Nephron (organoid): ENCODE data around the gene ADAP1.

Source experiments
- H3K27ac Mint-ChIP-seq, 3 experiments: 2 replicates each; pipeline ENCODE4 v1.8.0; 2020; ENCODE audit warnings: mixed read lengths in 3 of 3, mild to moderate bottlenecking in 2 of 3, moderate library complexity in 1 of 3
- H3K27me3 Mint-ChIP-seq: 2 replicates; pipeline ENCODE4 v1.8.0; 2021; ENCODE audit warnings: low read depth, mild to moderate bottlenecking, moderate library complexity, mixed read lengths
- H3K36me3 Mint-ChIP-seq: 2 replicates; pipeline ENCODE4 v1.8.0; 2020; ENCODE audit warnings: low read depth, mixed read lengths
- H3K4me1 Mint-ChIP-seq: 2 replicates; pipeline ENCODE4 v1.8.0; 2020; ENCODE audit warnings: mixed read lengths
- H3K4me3 Mint-ChIP-seq, 3 experiments: 2 replicates each; pipeline ENCODE4 v1.8.0; 2020; ENCODE audit warnings: mild to moderate bottlenecking in 3 of 3, mixed read lengths in 3 of 3, moderate library complexity in 2 of 3
- H3K9me3 Mint-ChIP-seq: 2 replicates; pipeline ENCODE4 v1.8.0; 2020; ENCODE audit warnings: mixed read lengths
- TF ChIP-seq, protein P1 (sequence below), 3 experiments: fragments of 200-600 bp; sonication (generic); IDR thresholded peaks; one replicate each; pipeline ENCODE4 v1.5.0; 2021; ENCODE audit warnings: antibody characterized with exemption in 3 of 3; ENCODE audit not compliant: unreplicated experiment in 3 of 3

The ADAP1 gene

DNA sequence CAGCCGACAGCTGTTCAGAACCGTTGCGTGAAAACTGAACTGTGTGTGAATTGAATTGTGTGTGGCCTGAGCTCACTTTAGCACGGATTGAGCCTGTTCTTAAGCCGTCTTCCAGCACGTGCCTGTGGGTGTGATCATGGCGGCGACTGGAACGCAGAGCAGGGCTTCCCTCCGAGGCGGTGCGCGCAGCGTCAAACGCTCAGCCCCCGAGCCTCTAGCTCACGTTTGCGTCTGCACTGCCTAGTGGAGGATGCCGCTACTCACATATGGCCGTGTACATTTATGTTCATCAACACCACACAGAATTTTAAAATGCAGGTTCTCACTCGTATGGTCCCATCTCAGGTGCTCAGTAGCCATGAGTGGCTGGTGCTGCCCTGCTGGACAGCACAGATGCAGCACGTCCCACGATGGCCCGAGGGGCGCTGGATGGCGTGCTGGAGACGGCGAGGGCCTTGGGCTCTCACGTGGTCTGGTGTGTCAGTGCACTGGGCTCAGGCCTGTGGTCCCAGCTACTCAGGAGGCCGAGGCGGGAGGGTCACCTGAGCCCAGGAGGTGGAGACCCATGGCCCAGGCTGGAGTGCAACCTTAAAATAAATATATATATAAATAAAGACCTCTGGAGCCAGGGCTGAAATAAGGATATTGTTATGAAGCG lies 100.2 kb downstream of the ADAP1 start:
- peaks cover 69% of the 10 kb centered on the region for H3K36me3 Mint-ChIP-seq
- H3K4me3 Mint-ChIP-seq, result no peak overlapping the region
- H3K27ac Mint-ChIP-seq, result no peak overlapping the region
- no peaks in the 10 kb centered on the region for H3K27me3 Mint-ChIP-seq
- no peaks in the 10 kb centered on the region for H3K4me1 Mint-ChIP-seq
- H3K9me3 Mint-ChIP-seq, result no peaks in the 10 kb centered on the region
- TF ChIP-seq, protein P1, sequence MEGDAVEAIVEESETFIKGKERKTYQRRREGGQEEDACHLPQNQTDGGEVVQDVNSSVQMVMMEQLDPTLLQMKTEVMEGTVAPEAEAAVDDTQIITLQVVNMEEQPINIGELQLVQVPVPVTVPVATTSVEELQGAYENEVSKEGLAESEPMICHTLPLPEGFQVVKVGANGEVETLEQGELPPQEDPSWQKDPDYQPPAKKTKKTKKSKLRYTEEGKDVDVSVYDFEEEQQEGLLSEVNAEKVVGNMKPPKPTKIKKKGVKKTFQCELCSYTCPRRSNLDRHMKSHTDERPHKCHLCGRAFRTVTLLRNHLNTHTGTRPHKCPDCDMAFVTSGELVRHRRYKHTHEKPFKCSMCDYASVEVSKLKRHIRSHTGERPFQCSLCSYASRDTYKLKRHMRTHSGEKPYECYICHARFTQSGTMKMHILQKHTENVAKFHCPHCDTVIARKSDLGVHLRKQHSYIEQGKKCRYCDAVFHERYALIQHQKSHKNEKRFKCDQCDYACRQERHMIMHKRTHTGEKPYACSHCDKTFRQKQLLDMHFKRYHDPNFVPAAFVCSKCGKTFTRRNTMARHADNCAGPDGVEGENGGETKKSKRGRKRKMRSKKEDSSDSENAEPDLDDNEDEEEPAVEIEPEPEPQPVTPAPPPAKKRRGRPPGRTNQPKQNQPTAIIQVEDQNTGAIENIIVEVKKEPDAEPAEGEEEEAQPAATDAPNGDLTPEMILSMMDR (IDR thresholded peaks at IDR 0.05; ENCODE audit: unreplicated experiment in 3 of 3), result no peak

DNA sequence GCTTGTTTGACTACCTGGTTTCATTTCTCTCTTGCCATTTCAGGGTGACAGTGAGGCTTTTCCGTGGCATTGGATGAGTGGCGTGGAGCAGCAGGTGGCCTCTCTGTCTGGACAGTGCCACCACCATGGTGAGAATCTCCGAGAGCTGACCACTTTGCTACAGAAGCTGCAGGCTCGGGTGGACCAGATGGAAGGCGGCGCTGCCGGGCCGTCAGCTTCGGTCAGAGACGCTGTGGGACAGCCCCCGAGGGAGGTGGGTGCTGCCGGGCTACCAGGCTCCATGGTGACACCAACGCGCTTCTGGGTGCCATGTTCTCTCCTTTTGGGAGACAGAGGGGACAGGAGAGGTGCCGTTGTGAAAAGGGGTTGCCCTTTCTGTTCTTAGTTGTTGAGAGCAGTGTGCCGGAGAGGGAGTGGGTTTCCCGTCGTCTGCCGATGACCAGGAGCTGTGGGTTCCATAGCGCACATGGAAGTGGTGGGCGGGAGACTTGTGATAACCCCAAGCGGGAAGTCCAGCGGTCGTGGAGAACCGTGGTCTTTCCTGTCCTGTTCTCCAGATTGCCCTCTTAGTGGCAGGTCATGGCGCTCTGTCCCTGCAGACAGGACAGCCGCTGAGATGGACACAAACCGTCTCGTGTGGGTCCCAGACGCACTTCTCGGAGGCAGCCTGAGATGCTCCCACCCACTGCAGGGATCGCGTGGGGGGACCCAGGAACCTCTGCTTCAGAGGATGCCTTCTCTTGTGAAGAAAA lies 100.9 kb downstream of the ADAP1 start:
- H3K27ac Mint-ChIP-seq, result no peak overlapping the region
- TF ChIP-seq, protein P1 (IDR thresholded peaks at IDR 0.05; ENCODE audit: unreplicated experiment in 3 of 3), result no peak
- no peaks in the 10 kb centered on the region for H3K4me1 Mint-ChIP-seq
- H3K27me3 Mint-ChIP-seq, result no peaks in the 10 kb centered on the region
- H3K36me3 Mint-ChIP-seq, result peaks cover 71% of the 10 kb centered on the region
- peaks cover 2% of the 10 kb centered on the region for H3K9me3 Mint-ChIP-seq
- no peak overlapping the region for H3K4me3 Mint-ChIP-seq

DNA sequence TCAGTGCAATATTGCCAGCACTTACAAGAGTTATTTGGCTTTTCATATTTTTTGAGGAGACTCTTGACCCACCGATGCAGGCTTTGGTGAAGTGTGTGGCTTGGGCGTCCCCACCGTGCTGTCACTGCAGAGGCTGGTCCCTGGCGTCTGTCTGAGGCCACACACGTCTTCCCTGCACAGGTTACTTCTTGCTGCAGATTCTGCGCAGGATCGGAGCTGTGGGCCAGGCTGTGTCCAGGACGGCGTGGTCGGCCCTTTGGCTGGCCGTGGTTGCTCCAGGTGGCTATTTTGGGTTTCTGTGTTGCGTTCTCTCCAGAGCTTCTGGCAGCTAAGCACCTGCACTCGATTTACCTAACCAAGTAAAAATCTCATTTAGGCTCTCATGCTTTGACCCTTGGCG lies 103.3 kb downstream of the ADAP1 start:
- no peaks in the 10 kb centered on the region for H3K27me3 Mint-ChIP-seq
- H3K36me3 Mint-ChIP-seq, result peaks cover 69% of the 10 kb centered on the region
- peaks cover 6% of the 10 kb centered on the region for H3K9me3 Mint-ChIP-seq
- no peak overlapping the region for H3K27ac Mint-ChIP-seq
- TF ChIP-seq, protein P1 (IDR thresholded peaks at IDR 0.05; ENCODE audit: unreplicated experiment in 3 of 3), result no peak
- no peaks in the 10 kb centered on the region for H3K4me1 Mint-ChIP-seq
- no peak overlapping the region for H3K4me3 Mint-ChIP-seq

DNA sequence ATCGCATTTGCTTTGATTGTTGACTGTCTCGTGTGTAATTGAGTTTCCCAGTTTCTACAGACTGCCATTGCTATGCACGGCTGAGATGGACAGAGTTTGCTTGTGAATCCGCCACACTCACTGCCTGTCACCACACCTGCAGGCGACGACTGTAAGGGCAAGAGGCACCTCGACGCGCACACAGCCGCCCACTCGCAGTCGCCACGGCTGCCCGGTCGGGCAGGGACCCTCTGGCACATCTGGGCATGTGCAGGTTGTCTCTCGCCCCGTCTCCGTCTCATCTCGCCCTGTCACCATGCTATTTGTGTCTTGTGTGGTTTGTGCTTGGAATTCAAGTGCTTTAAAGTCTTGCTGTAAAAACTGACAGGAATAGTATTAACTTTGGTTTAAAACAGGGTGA lies 104.7 kb downstream of the ADAP1 start:
- peaks cover 6% of the 10 kb centered on the region for H3K9me3 Mint-ChIP-seq
- peaks cover 72% of the 10 kb centered on the region for H3K36me3 Mint-ChIP-seq
- no peak overlapping the region for H3K27ac Mint-ChIP-seq
- no peaks in the 10 kb centered on the region for H3K27me3 Mint-ChIP-seq
- H3K4me1 Mint-ChIP-seq, result no peaks in the 10 kb centered on the region
- H3K4me3 Mint-ChIP-seq, result no peak overlapping the region
- TF ChIP-seq, protein P1 (IDR thresholded peaks at IDR 0.05; ENCODE audit: unreplicated experiment in 3 of 3), result no peak

DNA sequence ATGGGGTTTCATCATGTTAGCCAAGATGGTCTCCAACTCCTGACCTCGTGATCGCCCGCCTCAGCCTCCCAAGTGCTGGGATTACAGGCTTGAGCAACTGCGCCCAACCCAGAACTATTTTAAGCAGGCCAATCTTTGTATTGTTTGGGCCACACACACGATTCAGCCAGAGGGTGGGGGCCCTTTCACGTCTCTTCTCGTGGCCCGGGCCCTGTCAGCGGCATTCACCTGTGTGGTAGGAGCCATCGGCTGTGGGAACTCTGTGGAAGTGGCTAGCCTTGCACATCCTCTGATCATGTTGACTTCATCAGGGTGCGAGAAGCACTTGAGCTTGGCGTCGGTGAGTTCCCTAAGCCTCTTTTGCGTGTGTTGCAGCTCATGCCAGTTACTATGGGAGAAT lies 105.3 kb downstream of the ADAP1 start:
- H3K36me3 Mint-ChIP-seq, result peaks cover 70% of the 10 kb centered on the region
- H3K27ac Mint-ChIP-seq, result no peak overlapping the region
- no peaks in the 10 kb centered on the region for H3K27me3 Mint-ChIP-seq
- peaks cover 6% of the 10 kb centered on the region for H3K9me3 Mint-ChIP-seq
- no peaks in the 10 kb centered on the region for H3K4me1 Mint-ChIP-seq
- H3K4me3 Mint-ChIP-seq, result no peak overlapping the region
- TF ChIP-seq, protein P1 (IDR thresholded peaks at IDR 0.05; ENCODE audit: unreplicated experiment in 3 of 3), result no peak
